ENCODE results near the gene C16orf96.

Gene C16orf96

DNA sequence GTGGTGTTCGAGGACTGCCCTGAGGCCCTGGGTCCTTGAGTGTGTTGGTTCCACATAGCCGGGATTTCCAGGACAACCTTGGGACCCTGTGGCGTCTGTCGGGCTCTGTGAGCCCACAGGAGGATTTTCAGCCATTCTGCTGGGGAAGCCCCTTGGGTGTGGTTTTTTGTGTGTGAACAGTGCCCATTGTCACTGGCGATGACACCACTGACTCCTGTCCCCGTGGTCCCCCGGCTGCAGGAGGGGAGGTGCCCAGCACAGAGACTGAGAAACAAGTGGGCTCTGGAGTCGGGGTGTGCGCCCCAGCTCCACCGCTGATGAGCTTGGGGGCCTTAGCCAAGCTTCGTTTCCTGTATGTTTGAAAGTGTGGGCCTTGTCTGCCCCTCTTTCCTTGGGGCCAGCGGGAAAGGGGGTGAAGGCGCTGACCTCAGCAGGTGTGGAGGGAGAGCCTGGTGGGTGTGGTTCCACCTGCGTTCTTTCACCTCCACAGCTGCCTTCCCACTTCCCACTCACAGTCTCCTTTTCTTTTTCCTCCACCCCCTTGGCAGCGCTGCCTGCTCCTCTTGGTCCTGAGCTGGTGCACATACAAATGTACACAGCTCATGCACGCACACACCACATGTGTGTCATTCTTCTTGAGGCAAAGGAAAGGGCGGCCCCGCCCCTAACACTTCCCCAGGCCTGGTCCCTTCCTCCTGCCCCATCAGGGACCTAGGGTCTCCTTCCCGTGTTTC is 84.6 kb downstream of the C16orf96 start:
- Histone ChIP-seq H3K27ac (ENCODE audit: low read depth, low read length) (no peak overlapping the region), H3K4me3 (ENCODE audit: low read length) (no peak overlapping the region), H3K4me1 (ENCODE audit: control insufficient read depth, insufficient read depth, low read length) (no peaks in the 10 kb centered on the region), H3K36me3 (ENCODE audit: control insufficient read depth, insufficient read depth, low read length) (peaks cover 4% of the 10 kb centered on the region), H3K27me3 (ENCODE audit: control insufficient read depth, insufficient read depth, low read length) (no peaks in the 10 kb centered on the region), H3K9ac (ENCODE audit: low read length) (no peak overlapping the region)

DNA sequence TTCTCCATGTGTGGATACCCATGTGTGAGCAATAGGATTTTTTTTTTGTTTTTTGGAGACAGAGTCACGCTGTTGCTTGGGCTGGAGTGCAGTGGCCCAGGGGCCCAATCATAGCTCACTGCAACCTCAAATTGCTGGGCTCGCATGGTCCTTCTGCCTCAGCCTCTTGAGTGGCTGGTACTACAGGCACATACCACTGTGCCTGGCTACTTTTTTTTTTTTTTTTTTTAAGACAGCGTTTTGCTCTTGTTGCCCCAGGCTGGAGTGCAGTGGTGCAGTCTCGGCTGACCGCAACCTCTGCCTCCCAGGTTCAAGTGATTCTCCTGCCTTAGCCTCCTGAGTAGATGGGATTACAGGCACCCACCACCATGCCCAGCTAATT is 85.2 kb downstream of the C16orf96 start:
- Histone ChIP-seq H3K4me3 (ENCODE audit: low read length) (no peak overlapping the region), H3K9ac (ENCODE audit: low read length) (no peak overlapping the region), H3K27ac (ENCODE audit: low read depth, low read length) (no peak overlapping the region), H3K4me1 (ENCODE audit: control insufficient read depth, insufficient read depth, low read length) (no peaks in the 10 kb centered on the region), H3K36me3 (ENCODE audit: control insufficient read depth, insufficient read depth, low read length) (peaks cover 4% of the 10 kb centered on the region), H3K27me3 (ENCODE audit: control insufficient read depth, insufficient read depth, low read length) (no peaks in the 10 kb centered on the region)

DNA sequence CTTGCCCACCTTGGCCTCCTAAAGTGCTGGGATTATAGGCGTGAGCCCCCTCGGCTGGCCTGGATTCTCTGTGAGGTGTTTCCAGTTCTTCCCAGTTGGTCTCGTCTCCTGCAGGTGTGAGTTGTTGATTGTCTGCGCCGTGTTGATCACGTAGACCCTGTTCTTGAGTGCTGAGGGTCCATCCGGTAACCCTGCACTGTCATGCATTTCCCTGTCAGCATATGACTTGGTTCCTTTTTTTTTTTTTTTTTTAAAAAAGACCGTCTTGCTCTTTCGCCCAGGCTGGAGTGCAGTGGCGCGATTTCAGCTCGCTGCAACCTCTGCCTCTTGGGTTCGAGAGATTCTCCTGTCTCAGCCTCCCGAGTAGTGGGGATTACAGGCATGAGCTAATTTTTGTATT is 85.8 kb downstream of the C16orf96 start:
- Histone ChIP-seq H3K4me3 (ENCODE audit: low read length) (no peak overlapping the region), H3K27me3 (ENCODE audit: control insufficient read depth, insufficient read depth, low read length) (no peaks in the 10 kb centered on the region), H3K36me3 (ENCODE audit: control insufficient read depth, insufficient read depth, low read length) (peaks cover 4% of the 10 kb centered on the region), H3K4me1 (ENCODE audit: control insufficient read depth, insufficient read depth, low read length) (no peaks in the 10 kb centered on the region), H3K27ac (ENCODE audit: low read depth, low read length) (no peak overlapping the region), H3K9ac (ENCODE audit: low read length) (no peak overlapping the region)

DNA sequence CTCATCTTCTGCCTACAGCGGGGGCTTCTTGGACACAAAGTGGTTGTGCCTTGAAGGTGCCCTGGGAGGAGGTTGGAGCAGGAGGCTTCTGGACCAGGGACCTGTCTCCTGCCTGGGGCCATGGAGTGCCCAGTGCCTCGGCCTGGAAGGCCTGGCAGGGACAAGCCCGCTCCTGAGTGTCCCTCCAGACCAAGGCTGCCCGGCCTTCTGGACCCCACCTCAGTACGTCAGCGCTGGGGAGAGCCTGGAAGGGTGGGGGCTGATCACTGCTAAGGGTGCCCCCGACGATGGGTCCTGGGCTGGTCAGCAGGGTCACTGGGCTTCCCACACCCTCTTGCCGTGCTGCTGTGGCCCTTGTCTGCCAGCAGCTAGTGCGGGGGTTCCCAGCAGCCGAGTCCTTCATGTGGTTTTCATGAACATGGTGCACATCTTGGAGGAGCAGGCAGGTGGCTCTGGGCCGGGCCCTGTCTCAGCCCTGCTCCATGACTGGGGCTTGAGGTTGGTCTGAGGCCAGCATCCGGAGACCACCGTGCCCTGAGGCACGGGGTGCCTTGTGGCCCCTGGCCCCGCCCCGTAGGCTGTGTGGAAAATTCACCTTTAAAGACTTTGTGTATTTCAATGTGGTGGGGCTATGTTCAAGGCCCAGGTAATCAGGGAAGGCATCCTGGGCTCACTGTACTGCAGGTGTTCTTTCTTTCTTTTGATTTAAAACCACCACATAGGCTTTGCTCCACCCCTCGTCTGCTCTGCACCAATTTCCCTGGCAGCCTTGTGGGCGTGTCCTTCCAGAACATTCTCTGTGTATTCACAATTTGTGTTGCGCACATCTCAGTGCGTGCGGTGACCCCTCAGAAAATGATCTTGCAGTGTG is 90.9 kb downstream of the C16orf96 start:
- Histone ChIP-seq H3K4me3 (ENCODE audit: low read length) (no peak overlapping the region), H3K27me3 (ENCODE audit: control insufficient read depth, insufficient read depth, low read length) (no peaks in the 10 kb centered on the region), H3K36me3 (ENCODE audit: control insufficient read depth, insufficient read depth, low read length) (peaks cover 9% of the 10 kb centered on the region), H3K4me1 (ENCODE audit: control insufficient read depth, insufficient read depth, low read length) (no peaks in the 10 kb centered on the region), H3K27ac (ENCODE audit: low read depth, low read length) (no peak overlapping the region), H3K9ac (ENCODE audit: low read length) (no peak overlapping the region)

DNA sequence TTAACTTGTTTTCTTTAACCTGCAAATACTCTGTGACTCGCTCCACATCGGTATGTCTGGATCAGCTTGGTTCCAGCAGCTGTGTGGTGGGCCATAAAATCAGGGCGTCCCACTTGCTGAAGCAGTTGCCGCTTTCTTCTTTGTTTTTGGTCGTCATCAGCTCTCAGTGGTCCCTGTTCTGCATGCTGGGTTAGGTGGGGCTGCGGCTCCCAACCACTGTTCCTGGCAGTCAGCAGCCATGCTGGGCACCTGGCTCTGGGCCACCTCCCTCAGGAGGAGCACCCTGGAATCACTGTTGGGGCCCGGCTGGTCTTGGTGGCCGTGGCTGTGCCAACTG is 91.5 kb downstream of the C16orf96 start:
- H3K27me3 ChIP-seq (ENCODE audit: control insufficient read depth, insufficient read depth, low read length), result no peaks in the 10 kb centered on the region
- no peak overlapping the region for H3K9ac ChIP-seq (ENCODE audit: low read length)
- H3K4me3 ChIP-seq (ENCODE audit: low read length), result no peak overlapping the region
- no peak overlapping the region for H3K27ac ChIP-seq (ENCODE audit: low read depth, low read length)
- peaks cover 11% of the 10 kb centered on the region for H3K36me3 ChIP-seq (ENCODE audit: control insufficient read depth, insufficient read depth, low read length)
- H3K4me1 ChIP-seq (ENCODE audit: control insufficient read depth, insufficient read depth, low read length), result no peaks in the 10 kb centered on the region

DNA sequence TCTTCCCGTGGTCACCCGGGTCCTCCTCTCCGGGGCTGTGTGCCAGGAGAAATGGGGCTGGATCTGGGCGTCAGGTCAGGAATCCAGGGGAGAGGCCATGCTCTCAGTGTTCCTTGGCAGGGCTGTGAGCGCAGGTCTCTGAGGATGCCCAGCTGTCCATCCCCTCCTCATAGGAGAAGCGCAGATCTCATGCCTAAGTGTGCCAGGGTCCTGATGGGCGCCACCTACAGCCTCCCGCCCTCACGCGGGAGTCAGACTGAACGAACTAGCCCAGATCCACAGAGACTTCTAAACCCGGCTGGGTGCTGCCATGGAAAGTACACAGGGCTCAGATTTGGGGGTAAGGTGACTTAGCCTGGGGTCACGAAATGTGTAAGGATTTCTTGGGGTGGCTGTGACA is 92.8 kb downstream of the C16orf96 start:
- no peaks in the 10 kb centered on the region for H3K4me1 ChIP-seq (ENCODE audit: control insufficient read depth, insufficient read depth, low read length)
- H3K27me3 ChIP-seq (ENCODE audit: control insufficient read depth, insufficient read depth, low read length), result no peaks in the 10 kb centered on the region
- H3K4me3 ChIP-seq (ENCODE audit: low read length), result no peak overlapping the region
- no peak overlapping the region for H3K9ac ChIP-seq (ENCODE audit: low read length)
- no peak overlapping the region for H3K27ac ChIP-seq (ENCODE audit: low read depth, low read length)
- peaks cover 14% of the 10 kb centered on the region for H3K36me3 ChIP-seq (ENCODE audit: control insufficient read depth, insufficient read depth, low read length)

DNA sequence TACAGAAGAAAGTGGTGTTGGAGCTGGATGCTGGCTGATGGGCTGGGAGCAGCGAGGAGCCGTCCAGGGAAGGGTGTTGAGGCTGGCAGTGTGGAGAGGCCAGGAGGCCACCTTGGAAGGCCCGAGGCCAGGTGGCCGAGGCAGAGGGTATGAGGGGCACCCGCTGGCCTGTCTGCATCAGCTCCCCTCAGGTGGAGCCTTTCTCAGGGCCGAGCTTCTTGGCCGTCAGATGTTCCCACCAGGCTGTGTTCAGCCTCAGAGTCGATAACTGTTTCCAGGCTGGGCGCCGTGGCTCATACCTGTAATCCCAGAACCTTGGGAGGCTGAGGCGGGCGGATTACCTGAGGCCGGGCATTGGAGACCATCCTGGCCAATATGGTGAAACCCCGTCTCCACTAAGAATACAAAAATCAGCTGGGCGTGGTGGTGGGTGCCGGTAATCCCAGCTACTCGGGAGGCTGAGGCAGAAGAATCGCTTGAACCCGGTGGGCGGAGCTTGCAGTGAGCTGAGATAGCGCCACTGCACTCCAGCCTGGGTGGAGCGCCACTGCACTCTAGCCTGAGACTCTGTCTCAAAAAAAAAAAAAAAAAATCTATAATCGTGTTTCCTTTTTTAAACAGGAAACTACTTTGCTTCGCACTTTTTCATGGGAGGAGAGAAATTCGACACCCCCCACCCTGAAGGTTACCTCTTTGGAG is 93.8 kb downstream of the C16orf96 start:
- Histone ChIP-seq H3K27me3 (ENCODE audit: control insufficient read depth, insufficient read depth, low read length) (no peaks in the 10 kb centered on the region), H3K36me3 (ENCODE audit: control insufficient read depth, insufficient read depth, low read length) (peaks cover 14% of the 10 kb centered on the region), H3K9ac (ENCODE audit: low read length) (no peak overlapping the region), H3K27ac (ENCODE audit: low read depth, low read length) (no peak overlapping the region), H3K4me3 (ENCODE audit: low read length) (no peak overlapping the region), H3K4me1 (ENCODE audit: control insufficient read depth, insufficient read depth, low read length) (no peaks in the 10 kb centered on the region)

All from rectal smooth muscle tissue (tissue), 1 donor.